22Rv1 (cell line): ENCODE measurements around the gene DUSP12.

Source experiments
- H3K27ac ChIP-seq: fragments of 450-650 bp; 2 replicates; pipeline ENCODE4 v1.5.1; 2017
- ZFX ChIP-seq: fragments of 450-650 bp; IDR thresholded peaks from 2 replicates; pipeline ENCODE4 v1.6.1; 2017; ENCODE audit warnings: antibody characterized with exemption, borderline replicate concordance
- TF ChIP-seq, protein P1 (sequence below): fragments of 450-650 bp; IDR thresholded peaks from 2 replicates; pipeline ENCODE4 v1.5.1; 2017; ENCODE audit warnings: mild to moderate bottlenecking

Gene DUSP12

GRCh38 chr1:161736335-161736969 lies 13.1 kb upstream of the DUSP12 start:
- H3K27ac ChIP-seq, result no peak overlapping the region
- TF ChIP-seq, protein P1, sequence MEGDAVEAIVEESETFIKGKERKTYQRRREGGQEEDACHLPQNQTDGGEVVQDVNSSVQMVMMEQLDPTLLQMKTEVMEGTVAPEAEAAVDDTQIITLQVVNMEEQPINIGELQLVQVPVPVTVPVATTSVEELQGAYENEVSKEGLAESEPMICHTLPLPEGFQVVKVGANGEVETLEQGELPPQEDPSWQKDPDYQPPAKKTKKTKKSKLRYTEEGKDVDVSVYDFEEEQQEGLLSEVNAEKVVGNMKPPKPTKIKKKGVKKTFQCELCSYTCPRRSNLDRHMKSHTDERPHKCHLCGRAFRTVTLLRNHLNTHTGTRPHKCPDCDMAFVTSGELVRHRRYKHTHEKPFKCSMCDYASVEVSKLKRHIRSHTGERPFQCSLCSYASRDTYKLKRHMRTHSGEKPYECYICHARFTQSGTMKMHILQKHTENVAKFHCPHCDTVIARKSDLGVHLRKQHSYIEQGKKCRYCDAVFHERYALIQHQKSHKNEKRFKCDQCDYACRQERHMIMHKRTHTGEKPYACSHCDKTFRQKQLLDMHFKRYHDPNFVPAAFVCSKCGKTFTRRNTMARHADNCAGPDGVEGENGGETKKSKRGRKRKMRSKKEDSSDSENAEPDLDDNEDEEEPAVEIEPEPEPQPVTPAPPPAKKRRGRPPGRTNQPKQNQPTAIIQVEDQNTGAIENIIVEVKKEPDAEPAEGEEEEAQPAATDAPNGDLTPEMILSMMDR, result no peak
- TF ChIP-seq ZFX, result no peak

GRCh38 chr1:161737625-161738024 lies 12.0 kb upstream of the DUSP12 start:
- no peak overlapping the region for H3K27ac ChIP-seq
- TF ChIP-seq, protein P1, result no peak
- TF ChIP-seq ZFX, result no peak

GRCh38 chr1:161738627-161739287 lies 10.8 kb upstream of the DUSP12 start:
- no peak overlapping the region for H3K27ac ChIP-seq

GRCh38 chr1:161739865-161740566 lies 9.6 kb upstream of the DUSP12 start:
- H3K27ac ChIP-seq, result no peak overlapping the region
- no peak for TF ChIP-seq ZFX
- TF ChIP-seq, protein P1, result no peak

More at GRCh38 chr1:161738627-161739287, 10.8 kb upstream of the DUSP12 start:
- TF ChIP-seq ZFX, result no peak
- TF ChIP-seq, protein P1, result peak; percentile 45

GRCh38 chr1:161740921-161741320 lies 8.7 kb upstream of the DUSP12 start:
- H3K27ac ChIP-seq, result no peak overlapping the region
- no peak for TF ChIP-seq ZFX

GRCh38 chr1:161743231-161743630 lies 6.4 kb upstream of the DUSP12 start:
- no peak for TF ChIP-seq ZFX
- TF ChIP-seq, protein P1, result no peak
- no peak overlapping the region for H3K27ac ChIP-seq

- no peak overlapping the region for H3K27ac ChIP-seq
- no peak for TF ChIP-seq ZFX
- TF ChIP-seq, protein P1, result no peak
Measured at GRCh38 chr1:161747801-161748200, 1.8 kb upstream of the DUSP12 start.
